Right forelimb (tissue), 1 donor: ENCODE data around the gene MOGAT3.
"Not testable (repeated sequence)": the region's sequence is repeated elsewhere in the genome, so short reads cannot be mapped to it uniquely, and the experiment has no call there.

Experiments
- DNase-seq: peaks from one replicate; pipeline ENCODE4 v3.0.0-alpha.2; 2018

The MOGAT3 gene

GRCh38 chr7:101201695-101202602 is 1.1 kb upstream of the MOGAT3 start:
- no peak for DNase-seq

- DNase-seq = no peak
Measured at GRCh38 chr7:101200504-101200861, 353 bp downstream of the MOGAT3 start.

- DNase-seq = not testable (repeated sequence)
Measured at GRCh38 chr7:101199522-101199921, 1.3 kb downstream of the MOGAT3 start.

GRCh38 chr7:101198476-101198875 is 2.4 kb downstream of the MOGAT3 start:
- DNase-seq = no peak

GRCh38 chr7:101197991-101198390 is 2.8 kb downstream of the MOGAT3 start:
- DNase-seq = no peak

GRCh38 chr7:101195884-101196283 is 5.0 kb downstream of the MOGAT3 start:
- DNase-seq = no peak

- DNase-seq = no peak
Measured at GRCh38 chr7:101189109-101189508, 11.7 kb downstream of the MOGAT3 start.

GRCh38 chr7:101186844-101187428 is 13.9 kb downstream of the MOGAT3 start:
- DNase-seq = no peak

GRCh38 chr7:101186194-101186593 is 14.6 kb downstream of the MOGAT3 start:
- DNase-seq = no peak

- no peak for DNase-seq
Measured at GRCh38 chr7:101185258-101185839, 15.5 kb downstream of the MOGAT3 start.

- no peak for DNase-seq
Measured at GRCh38 chr7:101180130-101180755, 20.6 kb downstream of the MOGAT3 start, which contains the start of gene NAT16. Gene NAT16 (minus strand): TSS chr7:101180293. CDS start chr7:101174807, 5,486 bp downstream.

- no peak for DNase-seq
Measured at GRCh38 chr7:101179713-101180112, 21.1 kb downstream of the MOGAT3 start.

GRCh38 chr7:101179117-101179516 is 21.7 kb downstream of the MOGAT3 start:
- DNase-seq = no peak

- no peak for DNase-seq
Measured at GRCh38 chr7:101177644-101178043, 23.2 kb downstream of the MOGAT3 start.

GRCh38 chr7:101175664-101176063 is 25.2 kb downstream of the MOGAT3 start:
- no peak for DNase-seq

GRCh38 chr7:101174322-101174854 is 26.4 kb downstream of the MOGAT3 start:
- DNase-seq = no peak

GRCh38 chr7:101173752-101174244 is 27.0 kb downstream of the MOGAT3 start:
- DNase-seq = no peak

GRCh38 chr7:101172854-101173751 is 27.7 kb downstream of the MOGAT3 start:
- DNase-seq = no peak

- DNase-seq = no peak
Measured at GRCh38 chr7:101172005-101172853, 28.6 kb downstream of the MOGAT3 start.

- no peak for DNase-seq
Measured at GRCh38 chr7:101171442-101171837, 29.4 kb downstream of the MOGAT3 start.
